T-helper 2 cell (primary cell): Measurements from ENCODE around the gene GZMM.
"Not testable (repeated sequence)": the region's sequence is repeated elsewhere in the genome, so short reads cannot be mapped to it uniquely, and the experiment has no call there.

Experiments used
- DNase-seq, 5 experiments: peaks; one replicate each; pipeline versions ENCODE4 v3.0.0 to v3.0.0-alpha.2; 2012 to 2022

GZMM gene

GRCh38 chr19:583198-583967 is 39.5 kb downstream of the GZMM start:
- DNase-seq: no peak

- DNase-seq: no peak
These were observed 40.1 kb downstream of the GZMM start for GRCh38 chr19:583968-584239.

GRCh38 chr19:584240-585001 is 40.6 kb downstream of the GZMM start:
- peak; percentile 41 to 62 (median 46) for DNase-seq

GRCh38 chr19:585146-585545 is 41.3 kb downstream of the GZMM start:
- DNase-seq: not testable (repeated sequence)

GRCh38 chr19:585551-586110 is 41.8 kb downstream of the GZMM start:
- DNase-seq: no peak

GRCh38 chr19:588093-588740 is 44.4 kb downstream of the GZMM start:
- peak in 4 of 5 experiments; percentile 43 to 76 (median 64) for DNase-seq

- no peak for DNase-seq
These were observed 45.2 kb downstream of the GZMM start for GRCh38 chr19:588741-589692.

GRCh38 chr19:589693-590395 is 46.0 kb downstream of the GZMM start, which contains the start of gene HCN2:
HCN2 (plus strand) TSS chr19:589881; CDS start chr19:589946, 65 bp downstream.
- no peak for DNase-seq

GRCh38 chr19:590396-590745 is 46.5 kb downstream of the GZMM start:
- DNase-seq: peak in 1 of 5 experiments; percentile 67

GRCh38 chr19:590750-591098 is 46.9 kb downstream of the GZMM start:
- DNase-seq: no peak

- DNase-seq: no peak
These were observed 47.5 kb downstream of the GZMM start for GRCh38 chr19:591099-591958.

GRCh38 chr19:592101-592500 is 48.2 kb downstream of the GZMM start:
- no peak for DNase-seq

- no peak for DNase-seq
These were observed 49.2 kb downstream of the GZMM start for GRCh38 chr19:593055-593454.

GRCh38 chr19:593505-593904 is 49.7 kb downstream of the GZMM start:
- no peak for DNase-seq

- DNase-seq: no peak
These were observed 50.5 kb downstream of the GZMM start for GRCh38 chr19:594265-594870.

GRCh38 chr19:595326-596262 is 51.7 kb downstream of the GZMM start:
- no peak for DNase-seq

GRCh38 chr19:596263-596655 is 52.4 kb downstream of the GZMM start:
- DNase-seq: no peak

GRCh38 chr19:597406-598315 is 53.8 kb downstream of the GZMM start:
- peak in 1 of 5 experiments; percentile 30 for DNase-seq
